Sigmoid colon (tissue), 7 donors: Measurements from ENCODE around the gene ACTR5. TPM values are rescaled to one million over a fixed set of nuclear protein-coding genes. Genes with fewer than 3 reads are reported as not detected.
A peak's percentile ranks its signal among the peaks of the same experiment; 100 is the strongest.

ENCODE experiments used
- DNase-seq: peaks from one replicate; pipeline ENCODE4 v3.0.0-alpha.2; 2019
- H3K27ac ChIP-seq, 4 donors: fragments of 200-600 bp; sonication (generic); one replicate each; pipeline ENCODE4 v1.5.1; 2016 to 2019; ENCODE audit warnings: mild to moderate bottlenecking in 1 of 4
- H3K27me3 ChIP-seq, 3 donors: fragments of 200-600 bp; sonication (generic); one replicate each; pipeline ENCODE4 v1.5.1; 2019; ENCODE audit warnings: mild to moderate bottlenecking in 1 of 3
- H3K36me3 ChIP-seq, 4 donors: fragments of 200-600 bp; sonication (generic); one replicate each; pipeline ENCODE4 v1.5.1; 2016 to 2019
- H3K4me1 ChIP-seq, 4 donors: fragments of 200-600 bp; sonication (generic); one replicate each; pipeline ENCODE4 v1.5.1; 2017 to 2019
- H3K4me3 ChIP-seq, 4 donors: fragments of 200-600 bp; sonication (generic); one replicate each; pipeline ENCODE4 v1.5.1; 2017 to 2019; ENCODE audit warnings: mild to moderate bottlenecking in 2 of 4, moderate library complexity in 1 of 4
- H3K9me3 ChIP-seq, 4 donors: fragments of 200-600 bp in 3 of 4; sonication (generic) in 3 of 4; one replicate each; pipeline versions ENCODE4 v1.5.1 to v1.6.1; 2013 to 2019
- EP300 ChIP-seq, 4 donors: sonication (generic); formaldehyde crosslinking; IDR thresholded peaks; one replicate each; pipeline ENCODE4 v1.6.1; 2017; ENCODE audit warnings: antibody characterized with exemption in 4 of 4
- POLR2A ChIP-seq, 2 donors: fragments of 450-650 bp; IDR thresholded peaks; one replicate each; pipeline ENCODE4 v1.6.1; 2016; ENCODE audit warnings: antibody characterized with exemption in 2 of 2, mild to moderate bottlenecking in 2 of 2, moderate library complexity in 2 of 2
- POLR2AphosphoS5 ChIP-seq, 4 donors: sonication (generic); formaldehyde crosslinking; IDR thresholded peaks; one replicate each; pipeline ENCODE4 v1.6.1; 2017; ENCODE audit warnings: antibody characterized with exemption in 4 of 4
- WGBS, 2 donors: extraction: QIAGEN DNeasy Blood & Tissue Kit; methylation state at CpG; one replicate each; pipeline ENCODE4 v1.1.7; 2013; 5-methylcytosine and 5-hydroxymethylcytosine counted together
- intact Hi-C: fragments of 100-400 bp; cut with DNase I; formaldehyde crosslinking; loops from one replicate; pipeline ENCODE4 v1.15.1; 2023
- polyA plus RNA-seq, 3 donors: library from polyadenylated mRNA; stranded (reverse); fragments of 200-250 nt; gene quantifications; one replicate each; pipeline ENCODE4 v1.2.3, GENCODE V29; 2013
- total RNA-seq, 4 donors: library from RNA; depleted of rRNA; stranded (reverse); fragments of >200 nt; gene quantifications; one replicate each; pipeline ENCODE4 v1.1.0, GENCODE V29; 2016
- TF ChIP-seq, protein P1 (sequence below), 4 experiments: fragments of 450-650 bp in 3 of 4; fragments of 200-600 bp in 1 of 4; IDR thresholded peaks; one replicate each; pipeline ENCODE4 v1.5.1; 2016 to 2019; ENCODE audit warnings: antibody characterized with exemption in 4 of 4, mild to moderate bottlenecking in 3 of 4, moderate library complexity in 2 of 4
- donor health status: healthy with polysubstance abuse.
- donor health status: Bipolar disorder and iron deficiency.
- donor health status: healthy.

Gene ACTR5
- total and polyA plus RNA-seq, 7 donors: 1.8 to 10.0 (median 6.4) TPM

DNA sequence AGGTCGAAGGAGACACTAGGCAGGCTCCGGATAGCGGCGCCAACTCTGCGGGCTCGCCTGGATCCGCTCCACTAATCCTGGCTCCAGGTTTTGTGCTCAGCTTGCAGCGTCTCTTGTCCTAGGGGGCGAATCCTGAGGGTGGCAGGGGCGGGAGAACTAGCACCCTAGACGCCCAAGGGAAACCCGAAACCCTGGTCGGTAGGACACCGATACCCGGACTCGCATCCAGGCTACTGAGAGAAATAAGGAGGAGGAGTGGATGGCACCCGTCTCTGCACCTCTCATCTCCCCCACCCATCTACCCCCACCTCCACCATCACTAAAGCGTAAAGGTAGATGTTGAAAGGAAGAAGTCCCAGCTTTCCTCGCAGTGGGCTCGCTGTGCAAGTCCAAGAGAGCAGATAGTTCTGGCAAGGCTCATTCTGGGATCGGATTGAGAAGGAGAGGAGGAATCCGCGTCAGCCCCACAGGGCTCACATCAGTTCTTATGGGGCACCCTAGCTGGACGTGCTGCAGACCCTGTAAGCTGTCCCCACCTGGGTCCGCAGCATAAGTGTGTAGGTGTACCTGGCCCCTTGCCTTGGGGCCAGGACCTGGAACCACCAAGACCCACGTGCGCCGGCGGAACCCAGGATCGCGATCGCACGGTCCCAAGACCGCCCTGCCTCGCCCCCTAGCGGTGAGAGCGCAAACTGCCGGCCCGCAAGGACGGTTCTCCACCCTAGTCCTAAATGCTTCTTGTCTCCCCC is 17.1 kb upstream of the ACTR5 start:
- DNase-seq: peak; percentile 63

DNA sequence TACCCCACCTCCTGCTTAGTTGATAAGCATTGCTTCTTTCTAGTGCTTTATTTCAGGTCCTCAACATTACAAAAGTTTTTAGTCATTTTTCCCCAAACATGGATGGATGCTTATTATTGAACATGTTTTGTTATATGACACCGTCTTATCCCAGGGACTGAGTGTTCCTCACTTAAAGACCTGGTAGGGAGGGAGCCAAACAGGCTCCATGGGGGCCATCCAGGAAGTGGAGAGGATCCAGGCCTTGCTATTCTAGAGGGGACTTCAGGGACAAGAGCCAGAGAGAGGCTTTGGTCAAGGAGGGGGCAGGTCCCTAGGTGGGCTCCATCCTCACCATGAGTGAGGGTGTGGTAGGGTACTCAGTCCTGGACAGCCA is 16.5 kb upstream of the ACTR5 start:
- no peak for TF ChIP-seq POLR2A (IDR thresholded peaks at IDR 0.05)
- TF ChIP-seq, protein P1, sequence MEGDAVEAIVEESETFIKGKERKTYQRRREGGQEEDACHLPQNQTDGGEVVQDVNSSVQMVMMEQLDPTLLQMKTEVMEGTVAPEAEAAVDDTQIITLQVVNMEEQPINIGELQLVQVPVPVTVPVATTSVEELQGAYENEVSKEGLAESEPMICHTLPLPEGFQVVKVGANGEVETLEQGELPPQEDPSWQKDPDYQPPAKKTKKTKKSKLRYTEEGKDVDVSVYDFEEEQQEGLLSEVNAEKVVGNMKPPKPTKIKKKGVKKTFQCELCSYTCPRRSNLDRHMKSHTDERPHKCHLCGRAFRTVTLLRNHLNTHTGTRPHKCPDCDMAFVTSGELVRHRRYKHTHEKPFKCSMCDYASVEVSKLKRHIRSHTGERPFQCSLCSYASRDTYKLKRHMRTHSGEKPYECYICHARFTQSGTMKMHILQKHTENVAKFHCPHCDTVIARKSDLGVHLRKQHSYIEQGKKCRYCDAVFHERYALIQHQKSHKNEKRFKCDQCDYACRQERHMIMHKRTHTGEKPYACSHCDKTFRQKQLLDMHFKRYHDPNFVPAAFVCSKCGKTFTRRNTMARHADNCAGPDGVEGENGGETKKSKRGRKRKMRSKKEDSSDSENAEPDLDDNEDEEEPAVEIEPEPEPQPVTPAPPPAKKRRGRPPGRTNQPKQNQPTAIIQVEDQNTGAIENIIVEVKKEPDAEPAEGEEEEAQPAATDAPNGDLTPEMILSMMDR (IDR thresholded peaks at IDR 0.05): peak in 1 of 4 experiments; percentile 0
- no peak for TF ChIP-seq POLR2AphosphoS5 (IDR thresholded peaks at IDR 0.05)
- no peak for TF ChIP-seq EP300 (IDR thresholded peaks at IDR 0.05)
- no peak overlapping the region for H3K27ac ChIP-seq
- no peaks in the 10 kb centered on the region for H3K9me3 ChIP-seq
- H3K36me3 ChIP-seq: no peaks in the 10 kb centered on the region
- H3K27me3 ChIP-seq: peaks cover 52 to 95% (median 78%) of the 10 kb centered on the region in 3 donors
- peaks cover 0 to 34% (median 16%) of the 10 kb centered on the region in 4 donors for H3K4me1 ChIP-seq
- H3K4me3 ChIP-seq: peak overlapping the region in 1 of 4 donors; percentile 31
- intact Hi-C loops: loop anchor here (1.0 kb wide), 1 partner anchor 85 kb away; no protein-coding TSS in a partner anchor
- DNase-seq: peak; percentile 38
- WGBS, 2 donors: 44 to 63% methylated on average over 1 of the region's 1 CpG

More for the DNA sequence above, 17.1 kb upstream of the ACTR5 start:
- Histone ChIP-seq H3K9me3 (no peaks in the 10 kb centered on the region), H3K27ac (no peak overlapping the region), H3K36me3 (no peaks in the 10 kb centered on the region), H3K4me3 (peak overlapping the region in 3 of 4 donors; percentile 5 to 31 (median 31)), H3K4me1 (peaks cover 0 to 36% (median 17%) of the 10 kb centered on the region in 4 donors), H3K27me3 (peaks cover 58 to 97% (median 84%) of the 10 kb centered on the region in 3 donors)
- intact Hi-C loops: loop anchor here (1.0 kb wide), 1 partner anchor 85 kb away; no protein-coding TSS in a partner anchor
- 2 to 3% methylated on average over 40 of the region's 40 CpGs for WGBS, 2 donors
- TF ChIP-seq EP300 (IDR thresholded peaks at IDR 0.05) (no peak), POLR2AphosphoS5 (IDR thresholded peaks at IDR 0.05) (peak in 2 of 4 donors; percentile 32 to 37)
- TF ChIP-seq, protein P1 (IDR thresholded peaks at IDR 0.05): peak; percentile 60 to 97 (median 76)

DNA sequence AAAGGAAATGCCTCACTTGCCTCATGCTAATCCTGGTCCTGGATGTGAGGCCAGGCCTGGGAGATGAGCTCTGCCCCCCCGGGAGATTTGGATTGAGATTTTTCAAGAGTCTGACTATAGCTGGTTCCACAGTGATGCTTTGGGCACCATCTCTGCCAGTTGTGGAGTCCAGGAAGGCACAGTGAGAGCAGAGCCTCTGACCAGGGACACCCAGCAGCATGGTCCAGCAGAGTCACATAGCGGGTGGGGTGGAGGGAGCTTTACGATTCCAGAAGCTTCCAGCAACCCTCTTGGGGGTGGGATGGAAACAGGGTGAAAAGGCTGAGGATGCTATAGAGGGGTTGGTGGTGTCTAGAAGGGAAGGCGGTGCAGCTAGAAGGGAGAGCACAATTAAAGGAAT is 15.3 kb upstream of the ACTR5 start:
- no peak overlapping the region for H3K4me3 ChIP-seq
- WGBS, 2 donors: 75 to 82% methylated on average over 4 of the region's 4 CpGs
- H3K9me3 ChIP-seq: no peaks in the 10 kb centered on the region
- H3K4me1 ChIP-seq: peaks cover 0 to 27% (median 15%) of the 10 kb centered on the region in 4 donors
- no peak for TF ChIP-seq POLR2A (IDR thresholded peaks at IDR 0.05)
- TF ChIP-seq, protein P1 (IDR thresholded peaks at IDR 0.05): no peak
- no peak for TF ChIP-seq POLR2AphosphoS5 (IDR thresholded peaks at IDR 0.05)
- no peak for TF ChIP-seq EP300 (IDR thresholded peaks at IDR 0.05)
- no peaks in the 10 kb centered on the region for H3K36me3 ChIP-seq
- DNase-seq: peak; percentile 20
- peaks cover 42 to 94% (median 65%) of the 10 kb centered on the region in 3 donors for H3K27me3 ChIP-seq
- H3K27ac ChIP-seq: no peak overlapping the region
- intact Hi-C loops: no loop called here

DNA sequence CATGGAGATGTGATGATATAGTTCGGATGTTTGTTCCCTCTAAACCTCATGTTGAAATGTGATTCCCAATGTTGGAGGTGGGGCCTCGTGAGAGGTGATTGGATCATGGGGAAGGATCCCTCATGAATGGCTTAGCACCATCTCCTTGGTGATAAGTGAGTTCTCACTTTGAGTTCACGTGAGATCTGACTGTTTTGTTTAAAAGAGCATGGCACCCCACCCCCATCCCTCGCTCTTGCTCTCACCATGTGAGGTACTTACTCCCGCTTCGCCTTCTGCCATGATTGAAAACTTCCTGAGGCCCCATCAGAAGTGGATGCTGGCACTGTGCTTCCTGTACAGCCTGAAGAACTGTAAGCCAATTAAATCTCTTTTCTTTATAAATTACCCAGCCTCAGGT is 13.1 kb upstream of the ACTR5 start:
- Histone ChIP-seq H3K27me3 (peaks cover 28 to 92% (median 51%) of the 10 kb centered on the region in 3 donors), H3K4me1 (peaks cover 0 to 15% (median 11%) of the 10 kb centered on the region in 4 donors), H3K27ac (no peak overlapping the region), H3K36me3 (no peaks in the 10 kb centered on the region), H3K4me3 (no peak overlapping the region), H3K9me3 (no peaks in the 10 kb centered on the region)
- 43 to 55% methylated on average over 6 of the region's 6 CpGs for WGBS, 2 donors
- DNase-seq: peak; percentile 30
- no peak for TF ChIP-seq POLR2A (IDR thresholded peaks at IDR 0.05)
- no peak for TF ChIP-seq EP300 (IDR thresholded peaks at IDR 0.05)
- TF ChIP-seq POLR2AphosphoS5 (IDR thresholded peaks at IDR 0.05): no peak
- TF ChIP-seq, protein P1 (IDR thresholded peaks at IDR 0.05): no peak
- intact Hi-C loops: no loop called here
